K562 (cell line): ENCODE measurements around the gene CLIC1. TPM values are rescaled to one million over a fixed set of nuclear protein-coding genes. Genes with fewer than 3 reads are reported as not detected.

Experiments
- ATAC-seq: fragments of 200-7000 bp; cut with Tn5 transposase; 3 replicates; pipeline ENCODE4 v1.9.1; 2020; ENCODE audit warnings: moderate library complexity
- BruUV-seq: library from RNA; stranded (reverse); fragments of 400-500 nt; replicated peaks from 2 replicates; lab custom pipeline; 2021; lab: Mats Ljungman, UMichigan
- CTCF ChIA-PET: fragments of 300-600 bp; formaldehyde crosslinking; extraction: SDS; loops from one replicate; lab custom pipeline; 2021; ENCODE audit warnings: low intra/inter-chr PET ratio; lab: Yijun Ruan, JAX
- POLR2A ChIA-PET: fragments of 300-600, 350-650 bp; sonication (Branson Sonifier 250); formaldehyde crosslinking; extraction: SDS; loops from one replicate; lab custom pipeline; 2021; ENCODE audit warnings: antibody characterized with exemption, inconsistent platforms; lab: Yijun Ruan, JAX
- DNase-seq, 4 experiments: peaks; one replicate each; pipeline versions ENCODE4 v3.0.0 to v3.0.0-alpha.2; 2011 to 2018; ENCODE audit warnings: low spot score in 3 of 4, mixed read lengths in 3 of 4; ENCODE audit errors: extremely low read depth in 1 of 4
- FAIRE-seq: peaks from 2 replicates; lab custom pipeline; 2011; peaks lifted over from hg19 to GRCh38; lab: Jason Lieb, UNC
- H2AFZ ChIP-seq: 2 replicates; pipeline ENCODE4 v1.6.0; 2011; ENCODE audit warnings: low read depth, low read length, control low read depth, inconsistent platforms
- H3K27ac ChIP-seq: fragments of 200-600 bp; 3 replicates; pipeline ENCODE4 v1.8.0; 2011; ENCODE audit warnings: low read depth, mild to moderate bottlenecking, control low read depth, inconsistent platforms, low read length, moderate library complexity, mixed read lengths; ENCODE audit errors: extremely low read depth
- H3K27me3 ChIP-seq, 2 experiments: fragments of 300-600 bp in 1 of 2; 2 replicates in 1 of 2; 3 replicates in 1 of 2; pipeline versions ENCODE4 v1.6.0 to v1.8.0; 2011; ENCODE audit warnings: inconsistent platforms in 2 of 2, low read length in 2 of 2, mild to moderate bottlenecking in 1 of 2, mixed read lengths in 1 of 2, moderate library complexity in 1 of 2; ENCODE audit not compliant: control insufficient read depth in 2 of 2, insufficient read depth in 2 of 2
- H3K36me3 ChIP-seq: fragments of 300-600 bp; 3 replicates; pipeline ENCODE4 v1.8.0; 2011; ENCODE audit warnings: mild to moderate bottlenecking, low read length, inconsistent platforms; ENCODE audit not compliant: control insufficient read depth, insufficient read depth
- H3K4me1 ChIP-seq, 2 experiments: fragments of 200-600 bp in 1 of 2; replicated peaks in 1 of 2; 2 replicates in 1 of 2; 3 replicates in 1 of 2; pipeline versions ENCODE4 v1.5.1 to v1.8.0; 2011; ENCODE audit warnings: inconsistent platforms in 2 of 2, low read length in 2 of 2, mild to moderate bottlenecking in 1 of 2, mixed read lengths in 1 of 2, moderate library complexity in 1 of 2; ENCODE audit not compliant: control insufficient read depth in 2 of 2, insufficient read depth in 2 of 2
- H3K4me2 ChIP-seq: 2 replicates; pipeline ENCODE4 v1.6.1; 2011; ENCODE audit warnings: low read length, control low read depth, inconsistent platforms, mixed read lengths; ENCODE audit not compliant: insufficient read depth
- H3K4me3 ChIP-seq: fragments of 200-600 bp; sonication (generic), shearing (Covaris generic); 2 replicates; pipeline ENCODE4 v1.5.1; 2016; ENCODE audit warnings: control low read depth, inconsistent platforms
- H3K79me2 ChIP-seq: fragments of 200-600 bp; 3 replicates; pipeline ENCODE4 v1.8.0; 2011; ENCODE audit warnings: low read length, inconsistent platforms; ENCODE audit not compliant: control insufficient read depth, insufficient read depth
- H3K9ac ChIP-seq, 2 experiments: 2 replicates each; pipeline versions ENCODE4 v1.6.0 to v1.6.1; 2011; ENCODE audit warnings: low read depth in 2 of 2, low read length in 2 of 2, control low read depth in 1 of 2, inconsistent platforms in 1 of 2, mild to moderate bottlenecking in 1 of 2, mixed read lengths in 1 of 2; ENCODE audit not compliant: insufficient read depth in 1 of 2
- H3K9me1 ChIP-seq: one replicate; pipeline ENCODE4 v1.6.0; 2011; ENCODE audit warnings: inconsistent platforms, mild to moderate bottlenecking, low read length, moderate library complexity; ENCODE audit not compliant: control insufficient read depth, insufficient read depth
- H3K9me3 ChIP-seq: replicated peaks from 2 replicates; pipeline ENCODE4 v1.5.1; 2011; ENCODE audit warnings: low read depth, low read length, inconsistent platforms; ENCODE audit not compliant: control insufficient read depth, insufficient read depth
- H4K20me1 ChIP-seq: replicated peaks from 2 replicates; pipeline ENCODE4 v1.6.1; 2011; ENCODE audit warnings: low read length, inconsistent platforms, mixed read lengths; ENCODE audit not compliant: control insufficient read depth, insufficient read depth
- ARID3B ChIP-seq: fragments of 250-450 bp; sonication (Bioruptor Pico); IDR thresholded peaks from 2 replicates; pipeline ENCODE4 v1.4.0; 2020; ENCODE audit warnings: borderline replicate concordance
- ATF4 ChIP-seq: fragments of 450-650 bp; formaldehyde crosslinking; IDR thresholded peaks from 2 replicates; pipeline ENCODE4 v1.4.0; 2022; ENCODE audit warnings: mild to moderate bottlenecking, moderate library complexity
- CSDE1 ChIP-seq, 2 experiments: fragments of 450-650 bp; IDR thresholded peaks; 2 replicates each; pipeline ENCODE4 v1.6.1; 2016; ENCODE audit warnings: mild to moderate bottlenecking in 1 of 2
- EHMT2 ChIP-seq: fragments of 450-650 bp; IDR thresholded peaks from 2 replicates; pipeline ENCODE4 v1.6.1; 2018; ENCODE audit warnings: antibody characterized with exemption
- EP400 ChIP-seq: fragments of 450-650 bp; IDR thresholded peaks from 2 replicates; pipeline ENCODE4 v1.6.1; 2017; ENCODE audit warnings: antibody characterized with exemption, mild to moderate bottlenecking, moderate library complexity
- HLTF ChIP-seq: fragments of 450-650 bp; IDR thresholded peaks from 2 replicates; pipeline ENCODE4 v1.6.1; 2016
- MAX ChIP-seq: sonication (generic); formaldehyde crosslinking; IDR thresholded peaks from 2 replicates; pipeline ENCODE4 v1.9.0; 2022; ENCODE audit warnings: mild to moderate bottlenecking, missing genetic modification reagents
- MTF1 ChIP-seq: fragments of 250-450 bp; sonication (Bioruptor Pico); IDR thresholded peaks from 2 replicates; pipeline ENCODE4 v1.9.0; 2021; ENCODE audit warnings: moderate library complexity, mild to moderate bottlenecking, inconsistent platforms, borderline replicate concordance
- NUFIP1 ChIP-seq: fragments of 450-650 bp; IDR thresholded peaks from 2 replicates; pipeline ENCODE4 v1.6.1; 2018; ENCODE audit not compliant: partially characterized antibody
- PPARD ChIP-seq: fragments of 250-450 bp; sonication (Bioruptor Pico); IDR thresholded peaks from 2 replicates; pipeline ENCODE4 v1.8.0; 2022; ENCODE audit warnings: inconsistent platforms, mild to moderate bottlenecking, moderate library complexity
- SREBF2 ChIP-seq: sonication (generic); formaldehyde crosslinking; IDR thresholded peaks from 2 replicates; pipeline ENCODE4 v1.4.0; 2020; ENCODE audit warnings: mild to moderate bottlenecking, missing genetic modification reagents
- THRA ChIP-seq: fragments of 450-650 bp; IDR thresholded peaks from 2 replicates; pipeline ENCODE4 v1.6.1; 2017; ENCODE audit warnings: mild to moderate bottlenecking, moderate library complexity
- WHSC1 ChIP-seq: IDR thresholded peaks from one replicate; pipeline ENCODE4 v1.6.1; 2012; ENCODE audit warnings: low read length, control low read depth, inconsistent platforms
- ZNF121 ChIP-seq: sonication (generic); formaldehyde crosslinking; conservative IDR thresholded peaks from 2 replicates; pipeline ENCODE4 v1.8.0; 2022; ENCODE audit warnings: missing genetic modification reagents
- ZNF197 ChIP-seq: fragments of 200-800 bp; sonication (Bioruptor generic); IDR thresholded peaks from 2 replicates; pipeline ENCODE4 v1.6.1; 2016; ENCODE audit warnings: low read depth, missing genetic modification characterization, missing compliant biosample characterization
- ZNF3 ChIP-seq: fragments of 250-450 bp; sonication (Bioruptor Pico); IDR thresholded peaks from 2 replicates; pipeline ENCODE4 v1.5.0; 2021; ENCODE audit warnings: mild to moderate bottlenecking, moderate library complexity
- ZNF561 ChIP-seq: fragments of 450-650 bp; formaldehyde crosslinking; conservative IDR thresholded peaks from 2 replicates; pipeline ENCODE4 v1.4.0; 2020; ENCODE audit warnings: mild to moderate bottlenecking, moderate library complexity
- WGBS: fragments of 100-300 bp; shearing (Covaris generic); methylation state at CpG from one replicate; pipeline ENCODE4 v1.1.6; 2016; ENCODE audit warnings: low coverage, mixed read lengths; ENCODE audit not compliant: insufficient coverage; ENCODE audit errors: missing lambda C conversion rate; 5-methylcytosine and 5-hydroxymethylcytosine counted together
- in situ Hi-C: fragments of 300-500 bp; cut with MboI; formaldehyde crosslinking; loops from 4 replicates; pipeline ENCODE4 v1.15.0; 2018; ENCODE audit warnings: inconsistent platforms, mixed read lengths
- intact Hi-C: fragments of 100-400 bp; cut with micrococcal nuclease; formaldehyde crosslinking; loops from 2 replicates; pipeline ENCODE4 v1.14.2; 2022
- polyA plus RNA-seq, 8 experiments: library from polyadenylated mRNA; depleted of rRNA in 4 of 8; stranded (reverse) in 5 of 8; unstranded in 3 of 8; fragments of >200 nt; fragmentation: Nextera tagmentation in 2 of 8; fragmentation: Illumina TruSeq in 1 of 8; extraction: Ambion mirVana in 2 of 8; extraction: Trizol in 1 of 8; gene quantifications; 2 replicates each; pipeline versions ENCODE4 v1.2.1 to v1.2.3, GENCODE V29; 2011 to 2014; ENCODE audit warnings: inconsistent platforms in 1 of 8, missing spikeins in 1 of 8
- total RNA-seq, 7 experiments: library from RNA; depleted of rRNA in 6 of 7; stranded (reverse); fragments of >200 nt in 6 of 7; fragmentation: Illumina TruSeq in 2 of 7; extraction: Trizol in 2 of 7; gene quantifications; 2 replicates each; pipeline versions ENCODE4 v1.2.1 to v1.2.3, GENCODE V29; 2011 to 2021; ENCODE audit warnings: low replicate concordance in 1 of 7

Gene CLIC1
- total and polyA plus RNA-seq, 9 of the 15 experiments (the other 6 are each of a cell fraction or from before 2014, with no cell fraction given): 1,267 to 2,419 (median 1,808) TPM

- no peak for TF ChIP-seq THRA
- no peak for TF ChIP-seq EP400
- peak; percentile 58 for TF ChIP-seq ATF4
- TF ChIP-seq MTF1 (CRISPR knock-in tag): no peak
- TF ChIP-seq EHMT2: 0 out of 2 replicates have a peak, but pooled peaks have one; percentile 44
Measured at GRCh38 chr6:31730631-31731086, 5.7 kb downstream of the CLIC1 start (continued).

- DNase-seq: peak; percentile 96 to 98 (median 98)
- CTCF ChIA-PET: interaction anchor here (0.7 to 2.0 kb wide), 3 partner anchors 30 to 50 kb away, joined by 3 to 18 read pairs (median 4); no protein-coding TSS in a partner anchor
- intact Hi-C loops (loop anchor here (1.0 to 10.0 kb wide), 5 partner anchors 39 to 245 kb away; partner anchors contain the start of genes DXO, HSPA1B and VARS1), in situ Hi-C loops (no loop called here)
- Histone ChIP-seq H3K79me2 (peaks cover 46% of the 10 kb centered on the region), H2AFZ (peak overlapping the region; percentile 37; the same call in 1 of the 2 replicates), H3K9me3 (no peaks in the 10 kb centered on the region), H3K4me1 (peaks cover 53 to 67% of the 10 kb centered on the region in 2 experiments), H3K4me3 (peak overlapping the region; percentile 65), H3K9me1 (peaks cover 5% of the 10 kb centered on the region), H3K27me3 (no peaks in the 10 kb centered on the region), H3K9ac (peak overlapping the region; percentile 58 to 85), H3K4me2 (peak overlapping the region; percentile 94), H3K36me3 (peaks cover 75% of the 10 kb centered on the region), H4K20me1 (peaks cover 18% of the 10 kb centered on the region), H3K27ac (peak overlapping the region; percentile 75)
- 3% methylated on average over 46 of the region's 46 CpGs for WGBS
- POLR2A ChIA-PET: interaction anchor here (0.6 to 15.0 kb wide), 44 partner anchors 4 to 244 kb away, joined by 3 to 236 read pairs (median 5); partner anchors contain the start of genes ABHD16A, C6orf47, CLIC1 and CSNK2B
- peak; percentile 82 for ATAC-seq
- peak; percentile 23 for FAIRE-seq
- BruUV-seq: no TSS peak
- TF ChIP-seq SREBF2 (CRISPR knock-in tag) (no peak), ZNF3 (CRISPR knock-in tag) (peak; percentile 98), PPARD (CRISPR knock-in tag) (peak; percentile 61; the same call in 1 of the 2 replicates), CSDE1 (IDR thresholded peaks at IDR 0.05) (no peak), HLTF (peak; percentile 92), MAX (peak; percentile 47; the same call in 1 of the 2 replicates), ZNF561 (CRISPR knock-in tag) (peak; percentile 94), NUFIP1 (no peak), WHSC1 (no peak), ZNF197 (CRISPR knock-in tag) (no peak), ARID3B (peak; percentile 90; the same call in 1 of the 2 replicates), ZNF121 (CRISPR knock-in tag) (no peak)
Measured at GRCh38 chr6:31729979-31730630, 6.2 kb downstream of the CLIC1 start.
